HepG2 (cell line): ENCODE measurements around the gene DNALI1. TPM values are rescaled to one million over a fixed set of nuclear protein-coding genes. Genes with fewer than 3 reads are reported as not detected.

ENCODE experiments used
- CENPX ChIP-seq: sonication (generic); formaldehyde crosslinking; IDR thresholded peaks from 2 replicates; pipeline ENCODE4 v1.9.0; 2021; ENCODE audit warnings: mild to moderate bottlenecking, missing genetic modification reagents, moderate library complexity
- EED ChIP-seq: sonication (generic); formaldehyde crosslinking; IDR thresholded peaks from 2 replicates; pipeline ENCODE4 v1.5.0; 2020; ENCODE audit warnings: mild to moderate bottlenecking, missing genetic modification reagents
- GATA4 ChIP-seq: sonication (generic); IDR thresholded peaks from 2 replicates; pipeline ENCODE4 v1.6.1; 2016; ENCODE audit warnings: antibody characterized with exemption, low read depth, borderline replicate concordance
- KAT8 ChIP-seq: IDR thresholded peaks from 2 replicates; pipeline ENCODE4 v1.6.1; 2016; ENCODE audit warnings: missing genetic modification reagents, missing compliant biosample characterization
- MAFG ChIP-seq: sonication (generic); formaldehyde crosslinking; IDR thresholded peaks from 2 replicates; pipeline ENCODE4 v1.5.1; 2020; ENCODE audit warnings: mild to moderate bottlenecking, missing genetic modification reagents
- MLLT10 ChIP-seq: sonication (generic); formaldehyde crosslinking; IDR thresholded peaks from 2 replicates; pipeline ENCODE4 v1.4.0; 2020; ENCODE audit warnings: missing genetic modification reagents
- PATZ1 ChIP-seq: sonication (generic); formaldehyde crosslinking; IDR thresholded peaks from 2 replicates; pipeline ENCODE4 v1.4.0; 2020; ENCODE audit warnings: missing genetic modification reagents
- RFX3 ChIP-seq: IDR thresholded peaks from 2 replicates; pipeline ENCODE4 v1.6.1; 2016; ENCODE audit warnings: missing biosample characterization, missing genetic modification reagents
- RFXANK ChIP-seq: IDR thresholded peaks from 2 replicates; pipeline ENCODE4 v1.6.1; 2016
- STAT5B ChIP-seq: sonication (generic); formaldehyde crosslinking; IDR thresholded peaks from 2 replicates; pipeline ENCODE4 v1.4.0; 2020; ENCODE audit warnings: missing genetic modification reagents
- ZFP36 ChIP-seq: fragments of 150-350 bp; IDR thresholded peaks from 2 replicates; pipeline ENCODE4 v1.6.1; 2018; ENCODE audit warnings: borderline replicate concordance, low read length, low read depth; ENCODE audit not compliant: partially characterized antibody
- ZNF605 ChIP-seq: sonication (generic); formaldehyde crosslinking; IDR thresholded peaks from 2 replicates; pipeline ENCODE4 v1.8.0; 2022; ENCODE audit warnings: mild to moderate bottlenecking, missing genetic modification reagents
- ZNF609 ChIP-seq: sonication (generic); formaldehyde crosslinking; IDR thresholded peaks from 2 replicates; pipeline ENCODE4 v1.4.0; 2020; ENCODE audit warnings: mild to moderate bottlenecking, missing genetic modification reagents, borderline replicate concordance
- ZNF766 ChIP-seq: sonication (generic); formaldehyde crosslinking; IDR thresholded peaks from 2 replicates; pipeline ENCODE4 v1.5.0; 2020; ENCODE audit warnings: missing genetic modification reagents, borderline replicate concordance
- ZSCAN12 ChIP-seq: sonication (generic); formaldehyde crosslinking; IDR thresholded peaks from 2 replicates; pipeline ENCODE4 v1.9.0; 2021; ENCODE audit warnings: mild to moderate bottlenecking, missing genetic modification reagents
- polyA plus RNA-seq, 8 experiments: library from polyadenylated mRNA; depleted of rRNA in 3 of 8; stranded (reverse) in 7 of 8; unstranded in 1 of 8; fragments of >200 nt; fragmentation: Illumina TruSeq in 4 of 8; extraction: Trizol in 4 of 8; gene quantifications; 2 replicates each; pipeline versions ENCODE4 v1.2.1 to v1.2.3, GENCODE V29; 2011 to 2016; ENCODE audit warnings: low read depth in 4 of 8, missing spikeins in 1 of 8, mixed read lengths in 1 of 8; ENCODE audit not compliant: insufficient read depth in 1 of 8
- total RNA-seq, 5 experiments: library from RNA; depleted of rRNA; stranded (reverse); fragments of >200 nt; fragmentation: Illumina TruSeq; extraction: Trizol; gene quantifications; 2 replicates each; pipeline ENCODE4 v1.2.3, GENCODE V29; 2016; ENCODE audit warnings: low read depth in 1 of 5
- TF ChIP-seq, protein P1 (sequence below): sonication (generic); formaldehyde crosslinking; IDR thresholded peaks from 2 replicates; pipeline ENCODE4 v1.8.0; 2022; ENCODE audit warnings: missing genetic modification reagents, mild to moderate bottlenecking, inconsistent platforms, borderline replicate concordance
- TF ChIP-seq, protein P2 (sequence below): sonication (generic); formaldehyde crosslinking; IDR thresholded peaks from 2 replicates; pipeline ENCODE4 v1.5.1; 2020; ENCODE audit warnings: missing genetic modification reagents, mild to moderate bottlenecking, borderline replicate concordance
- TF ChIP-seq, protein P3 (sequence below): sonication (generic); formaldehyde crosslinking; IDR thresholded peaks from 2 replicates; pipeline ENCODE4 v1.5.0; 2020; ENCODE audit warnings: mild to moderate bottlenecking, missing genetic modification reagents

Gene DNALI1
- total and polyA plus RNA-seq, 2 of the 13 experiments (the other 11 are each of a cell fraction or from before 2014, with no cell fraction given) = 0.42 to 0.70 TPM

- TF ChIP-seq ZNF609 (CRISPR knock-in tag) (no peak), KAT8 (CRISPR knock-in tag) (peak; percentile 99), RFXANK (CRISPR knock-in tag) (peak; percentile 30; the same call in 1 of the 2 replicates), GATA4 (no peak), ZNF766 (CRISPR knock-in tag) (peak; percentile 64; the same call in 1 of the 2 replicates), ZFP36 (no peak), PATZ1 (no peak), MLLT10 (no peak), CENPX (CRISPR knock-in tag) (no peak), MAFG (CRISPR knock-in tag) (no peak), EED (CRISPR knock-in tag) (no peak), ZSCAN12 (no peak), ZNF605 (CRISPR knock-in tag) (peak; percentile 64), RFX3 (CRISPR knock-in tag) (no peak), STAT5B (CRISPR knock-in tag) (no peak)
- TF ChIP-seq, protein P1, sequence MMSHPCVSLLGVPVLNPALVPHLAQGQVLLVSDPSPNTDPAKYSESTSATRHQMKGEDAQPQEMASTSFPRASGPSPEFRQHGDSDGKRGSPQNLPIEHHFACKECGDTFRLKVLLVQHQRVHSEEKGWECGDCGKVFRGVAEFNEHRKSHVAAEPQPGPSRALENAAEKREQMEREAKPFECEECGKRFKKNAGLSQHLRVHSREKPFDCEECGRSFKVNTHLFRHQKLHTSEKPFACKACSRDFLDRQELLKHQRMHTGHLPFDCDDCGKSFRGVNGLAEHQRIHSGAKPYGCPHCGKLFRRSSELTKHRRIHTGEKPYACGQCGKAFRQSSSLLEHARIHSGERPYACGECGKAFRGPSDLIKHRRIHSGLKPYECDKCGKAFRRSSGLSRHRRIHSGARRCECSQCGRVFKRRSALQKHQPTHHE (CRISPR knock-in tag) = 0 out of 2 replicates have a peak, but pooled peaks have one; percentile 40
- TF ChIP-seq, protein P2, sequence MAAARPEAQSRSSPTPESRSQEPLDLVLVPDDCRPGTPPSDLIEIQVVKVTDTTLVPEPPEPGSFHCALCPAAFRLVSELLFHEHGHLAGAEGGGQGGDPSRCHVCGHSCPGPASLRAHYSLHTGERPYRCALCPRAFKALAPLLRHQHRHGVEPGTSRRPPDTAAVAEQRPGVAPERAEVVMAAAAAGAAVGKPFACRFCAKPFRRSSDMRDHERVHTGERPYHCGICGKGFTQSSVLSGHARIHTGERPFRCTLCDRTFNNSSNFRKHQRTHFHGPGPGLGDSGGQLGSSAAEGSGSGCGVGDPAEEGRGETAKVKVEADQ (CRISPR knock-in tag) = no peak
- TF ChIP-seq, protein P3, sequence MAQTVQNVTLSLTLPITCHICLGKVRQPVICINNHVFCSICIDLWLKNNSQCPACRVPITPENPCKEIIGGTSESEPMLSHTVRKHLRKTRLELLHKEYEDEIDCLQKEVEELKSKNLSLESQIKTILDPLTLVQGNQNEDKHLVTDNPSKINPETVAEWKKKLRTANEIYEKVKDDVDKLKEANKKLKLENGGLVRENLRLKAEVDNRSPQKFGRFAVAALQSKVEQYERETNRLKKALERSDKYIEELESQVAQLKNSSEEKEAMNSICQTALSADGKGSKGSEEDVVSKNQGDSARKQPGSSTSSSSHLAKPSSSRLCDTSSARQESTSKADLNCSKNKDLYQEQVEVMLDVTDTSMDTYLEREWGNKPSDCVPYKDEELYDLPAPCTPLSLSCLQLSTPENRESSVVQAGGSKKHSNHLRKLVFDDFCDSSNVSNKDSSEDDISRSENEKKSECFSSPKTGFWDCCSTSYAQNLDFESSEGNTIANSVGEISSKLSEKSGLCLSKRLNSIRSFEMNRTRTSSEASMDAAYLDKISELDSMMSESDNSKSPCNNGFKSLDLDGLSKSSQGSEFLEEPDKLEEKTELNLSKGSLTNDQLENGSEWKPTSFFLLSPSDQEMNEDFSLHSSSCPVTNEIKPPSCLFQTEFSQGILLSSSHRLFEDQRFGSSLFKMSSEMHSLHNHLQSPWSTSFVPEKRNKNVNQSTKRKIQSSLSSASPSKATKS = no peak
These were observed 2.6 kb upstream of the DNALI1 start, which contains the start of gene SNIP1 (continued) for GRCh38 chr1:37553927-37554808.
